ENCODE results near the gene NELL1.

The NELL1 gene

GRCh38 chr11:20634781-20635180 lies 34.6 kb upstream of the NELL1 start:
- H3K4me1 ChIP-seq (ENCODE audit: control insufficient read depth, insufficient read depth, low read length) = no peaks in the 10 kb centered on the region; the same call in 1 of the 2 replicates
- no peak overlapping the region for H3K4me3 ChIP-seq (ENCODE audit: low read length)
- H3K27ac ChIP-seq (ENCODE audit: low read length) = no peak overlapping the region
- H3K9me3 ChIP-seq (ENCODE audit: control insufficient read depth, insufficient read depth, low read length) = no peaks in the 10 kb centered on the region
- WGBS (ENCODE audit: insufficient coverage, insufficient read length) = no CpG with 5 or more reads among the region's 7 CpGs
- no peaks in the 10 kb centered on the region for H3K36me3 ChIP-seq (ENCODE audit: control insufficient read depth, insufficient read depth, low read length)
- no peaks in the 10 kb centered on the region for H3K27me3 ChIP-seq (ENCODE audit: control insufficient read depth, insufficient read depth, low read length)
- DNase-seq (ENCODE audit: low read depth, low spot score) = no peak

DNA sequence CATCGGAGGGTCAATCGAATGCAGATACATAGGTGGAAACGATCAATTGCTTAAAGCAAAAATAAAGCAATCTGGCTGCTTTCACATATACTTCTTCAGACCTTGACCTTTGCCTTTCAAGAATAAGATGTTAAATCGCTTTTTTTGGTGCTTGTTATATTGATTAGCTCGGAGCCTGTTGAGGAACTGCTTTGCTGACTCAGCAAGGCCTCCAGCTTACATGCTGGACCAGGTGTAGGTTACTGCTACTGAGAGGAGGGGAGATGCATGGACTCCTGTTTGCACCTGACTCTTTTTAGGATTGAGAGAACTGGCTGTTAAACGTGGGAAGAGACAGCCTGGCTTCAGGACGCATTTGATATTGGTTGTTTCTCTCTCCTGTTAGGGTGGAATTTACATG lies 31.3 kb upstream of the NELL1 start:
- H3K4me3 ChIP-seq (ENCODE audit: low read length) = no peak overlapping the region
- H3K27me3 ChIP-seq (ENCODE audit: control insufficient read depth, insufficient read depth, low read length) = no peaks in the 10 kb centered on the region
- no peaks in the 10 kb centered on the region for H3K36me3 ChIP-seq (ENCODE audit: control insufficient read depth, insufficient read depth, low read length)
- H3K4me1 ChIP-seq (ENCODE audit: control insufficient read depth, insufficient read depth, low read length) = no peaks in the 10 kb centered on the region; the same call in 1 of the 2 replicates
- no CpG with 5 or more reads among the region's 7 CpGs for WGBS (ENCODE audit: insufficient coverage, insufficient read length)
- H3K27ac ChIP-seq (ENCODE audit: low read length) = no peak overlapping the region
- no peak for DNase-seq (ENCODE audit: low read depth, low spot score)
- H3K9me3 ChIP-seq (ENCODE audit: control insufficient read depth, insufficient read depth, low read length) = no peaks in the 10 kb centered on the region

GRCh38 chr11:20639688-20640087 lies 29.7 kb upstream of the NELL1 start:
- DNase-seq (ENCODE audit: low read depth, low spot score) = no peak
- no peaks in the 10 kb centered on the region for H3K27me3 ChIP-seq (ENCODE audit: control insufficient read depth, insufficient read depth, low read length)
- no peak overlapping the region for H3K4me3 ChIP-seq (ENCODE audit: low read length)
- no peaks in the 10 kb centered on the region for H3K4me1 ChIP-seq (ENCODE audit: control insufficient read depth, insufficient read depth, low read length)
- no peaks in the 10 kb centered on the region for H3K9me3 ChIP-seq (ENCODE audit: control insufficient read depth, insufficient read depth, low read length)
- H3K27ac ChIP-seq (ENCODE audit: low read length) = no peak overlapping the region
- WGBS (ENCODE audit: insufficient coverage, insufficient read length) = no CpG with 5 or more reads among the region's 3 CpGs
- no peaks in the 10 kb centered on the region for H3K36me3 ChIP-seq (ENCODE audit: control insufficient read depth, insufficient read depth, low read length)

GRCh38 chr11:20640401-20640800 lies 29.0 kb upstream of the NELL1 start:
- H3K4me3 ChIP-seq (ENCODE audit: low read length) = no peak overlapping the region
- no peak for DNase-seq (ENCODE audit: low read depth, low spot score)
- H3K27ac ChIP-seq (ENCODE audit: low read length) = no peak overlapping the region
- no peaks in the 10 kb centered on the region for H3K36me3 ChIP-seq (ENCODE audit: control insufficient read depth, insufficient read depth, low read length)
- H3K4me1 ChIP-seq (ENCODE audit: control insufficient read depth, insufficient read depth, low read length) = no peaks in the 10 kb centered on the region
- H3K9me3 ChIP-seq (ENCODE audit: control insufficient read depth, insufficient read depth, low read length) = no peaks in the 10 kb centered on the region
- H3K27me3 ChIP-seq (ENCODE audit: control insufficient read depth, insufficient read depth, low read length) = no peaks in the 10 kb centered on the region
- WGBS (ENCODE audit: insufficient coverage, insufficient read length) = no CpG with 5 or more reads among the region's 2 CpGs

DNA sequence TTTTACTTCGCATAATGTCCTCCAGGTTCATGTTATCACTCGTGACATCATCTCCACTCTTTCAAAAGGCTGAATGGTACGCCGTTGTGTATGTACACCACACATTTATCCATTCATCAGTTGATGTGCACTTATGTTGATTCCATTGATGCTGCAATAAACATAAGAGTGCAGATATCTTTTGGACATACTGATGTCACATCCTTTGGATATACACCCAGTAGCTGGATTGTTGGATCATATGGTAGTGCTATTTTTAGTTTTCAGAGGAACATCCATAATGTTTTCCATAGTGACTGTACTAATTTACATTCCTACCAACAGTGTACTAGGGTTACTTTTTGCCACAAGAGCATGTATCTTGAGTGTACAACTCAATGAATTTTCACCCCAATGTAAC lies 25.0 kb upstream of the NELL1 start:
- no peaks in the 10 kb centered on the region for H3K27me3 ChIP-seq (ENCODE audit: control insufficient read depth, insufficient read depth, low read length)
- H3K36me3 ChIP-seq (ENCODE audit: control insufficient read depth, insufficient read depth, low read length) = no peaks in the 10 kb centered on the region

DNA sequence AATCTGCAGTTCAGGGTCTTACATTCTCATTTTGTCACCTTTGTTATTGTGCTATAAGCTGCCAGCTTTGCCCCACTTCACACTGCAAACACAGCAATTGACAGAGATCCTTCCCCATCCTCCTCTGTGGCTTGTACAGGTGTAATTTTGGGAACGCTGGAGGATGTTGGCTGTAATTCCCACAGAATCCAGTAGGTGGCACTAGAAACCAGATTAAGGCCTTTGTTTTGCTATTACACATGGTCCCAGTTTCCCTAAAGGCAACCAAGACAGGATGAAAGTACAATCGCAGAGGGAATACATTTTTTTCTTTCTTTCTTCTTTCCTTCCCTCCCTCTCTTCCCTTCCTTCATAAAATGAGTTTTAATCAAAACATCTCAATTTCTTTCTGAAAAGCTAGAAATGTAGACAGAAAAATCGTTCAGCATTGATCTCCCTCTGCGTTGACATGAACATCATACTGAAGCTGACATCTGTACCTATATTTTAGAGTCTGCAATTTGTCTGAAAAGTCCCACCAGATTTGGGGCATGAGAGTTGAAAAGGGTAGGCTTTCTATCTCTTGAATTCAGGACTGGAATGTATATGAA lies 21.3 kb upstream of the NELL1 start:
- Histone ChIP-seq H3K27me3 (ENCODE audit: control insufficient read depth, insufficient read depth, low read length) (no peaks in the 10 kb centered on the region), H3K27ac (ENCODE audit: low read length) (no peak overlapping the region), H3K4me1 (ENCODE audit: control insufficient read depth, insufficient read depth, low read length) (no peaks in the 10 kb centered on the region), H3K4me3 (ENCODE audit: low read length) (no peak overlapping the region), H3K36me3 (ENCODE audit: control insufficient read depth, insufficient read depth, low read length) (no peaks in the 10 kb centered on the region), H3K9me3 (ENCODE audit: control insufficient read depth, insufficient read depth, low read length) (no peaks in the 10 kb centered on the region)
- no CpG with 5 or more reads among the region's 4 CpGs for WGBS (ENCODE audit: insufficient coverage, insufficient read length)
- no peak for DNase-seq (ENCODE audit: low read depth, low spot score)

More for the DNA sequence above, 25.0 kb upstream of the NELL1 start:
- no peak for DNase-seq (ENCODE audit: low read depth, low spot score)
- no peaks in the 10 kb centered on the region for H3K4me1 ChIP-seq (ENCODE audit: control insufficient read depth, insufficient read depth, low read length)
- no peak overlapping the region for H3K27ac ChIP-seq (ENCODE audit: low read length)
- H3K4me3 ChIP-seq (ENCODE audit: low read length) = no peak overlapping the region
- no peaks in the 10 kb centered on the region for H3K9me3 ChIP-seq (ENCODE audit: control insufficient read depth, insufficient read depth, low read length)
- no CpG with 5 or more reads among the region's 4 CpGs for WGBS (ENCODE audit: insufficient coverage, insufficient read length)

DNA sequence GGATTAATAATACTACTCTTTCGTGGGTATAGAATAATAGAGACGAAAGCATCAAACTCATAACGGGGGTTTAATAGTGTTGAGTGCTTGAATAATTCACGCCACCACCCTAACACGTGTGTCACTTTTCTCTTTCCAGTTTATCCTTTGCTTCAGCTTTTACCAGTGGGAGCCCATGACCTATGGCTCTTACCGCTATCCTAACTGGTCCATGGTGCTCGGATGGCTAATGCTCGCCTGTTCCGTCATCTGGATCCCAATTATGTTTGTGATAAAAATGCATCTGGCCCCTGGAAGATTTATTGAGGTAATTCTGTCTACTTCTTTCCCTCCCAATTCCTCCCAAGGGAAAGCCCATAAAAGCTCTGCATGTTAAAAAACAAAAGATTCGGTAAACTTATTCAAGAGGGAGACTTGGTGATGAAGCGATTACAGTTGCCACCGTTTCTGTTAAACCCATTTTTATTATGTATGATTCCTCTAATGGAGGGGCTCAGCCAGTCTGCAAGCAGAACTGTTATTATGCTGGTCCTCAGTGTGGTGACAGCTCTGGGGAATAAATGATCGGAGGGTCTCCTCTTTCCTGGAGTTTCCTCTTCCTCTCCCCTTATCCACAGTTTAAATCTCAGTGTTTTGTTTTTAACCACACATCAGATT lies 17.1 kb upstream of the NELL1 start:
- no peak for DNase-seq (ENCODE audit: low read depth, low spot score)
- Histone ChIP-seq H3K9me3 (ENCODE audit: control insufficient read depth, insufficient read depth, low read length) (no peaks in the 10 kb centered on the region), H3K36me3 (ENCODE audit: control insufficient read depth, insufficient read depth, low read length) (no peaks in the 10 kb centered on the region), H3K27me3 (ENCODE audit: control insufficient read depth, insufficient read depth, low read length) (no peaks in the 10 kb centered on the region), H3K4me1 (ENCODE audit: control insufficient read depth, insufficient read depth, low read length) (no peaks in the 10 kb centered on the region), H3K4me3 (ENCODE audit: low read length) (no peak overlapping the region), H3K27ac (ENCODE audit: low read length) (no peak overlapping the region)
- WGBS (ENCODE audit: insufficient coverage, insufficient read length) = no CpG with 5 or more reads among the region's 13 CpGs

GRCh38 chr11:20654038-20654437 lies 15.3 kb upstream of the NELL1 start:
- Histone ChIP-seq H3K36me3 (ENCODE audit: control insufficient read depth, insufficient read depth, low read length) (no peaks in the 10 kb centered on the region), H3K4me3 (ENCODE audit: low read length) (no peak overlapping the region), H3K27ac (ENCODE audit: low read length) (no peak overlapping the region), H3K4me1 (ENCODE audit: control insufficient read depth, insufficient read depth, low read length) (no peaks in the 10 kb centered on the region), H3K9me3 (ENCODE audit: control insufficient read depth, insufficient read depth, low read length) (no peaks in the 10 kb centered on the region), H3K27me3 (ENCODE audit: control insufficient read depth, insufficient read depth, low read length) (no peaks in the 10 kb centered on the region)
- WGBS (ENCODE audit: insufficient coverage, insufficient read length) = no CpG with 5 or more reads among the region's 3 CpGs
- no peak for DNase-seq (ENCODE audit: low read depth, low spot score)

DNA sequence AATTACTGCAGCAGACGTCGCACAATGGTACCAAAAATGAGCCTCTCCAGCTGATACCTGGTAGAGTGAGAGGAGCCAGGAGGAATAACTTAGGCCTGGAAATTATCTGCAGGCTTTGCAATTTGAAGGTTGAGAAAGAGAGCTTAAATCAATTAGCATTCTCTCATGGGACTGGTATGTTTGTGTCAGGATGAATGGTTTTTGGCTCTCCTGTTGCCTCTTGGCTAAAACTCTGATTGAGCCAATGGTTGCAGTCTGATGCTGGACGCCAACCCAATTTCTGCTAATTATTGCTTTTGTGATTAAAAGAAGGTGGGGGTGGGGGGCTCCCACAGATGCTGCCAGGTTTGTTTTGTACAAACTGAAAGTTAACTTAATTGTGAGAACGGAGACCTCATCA lies 12.5 kb upstream of the NELL1 start:
- WGBS (ENCODE audit: insufficient coverage, insufficient read length) = no CpG with 5 or more reads among the region's 4 CpGs
- H3K4me1 ChIP-seq (ENCODE audit: control insufficient read depth, insufficient read depth, low read length) = no peaks in the 10 kb centered on the region

GRCh38 chr11:20658135-20658534 lies 11.3 kb upstream of the NELL1 start:
- Histone ChIP-seq H3K36me3 (ENCODE audit: control insufficient read depth, insufficient read depth, low read length) (no peaks in the 10 kb centered on the region), H3K9me3 (ENCODE audit: control insufficient read depth, insufficient read depth, low read length) (no peaks in the 10 kb centered on the region), H3K4me3 (ENCODE audit: low read length) (no peak overlapping the region), H3K27ac (ENCODE audit: low read length) (no peak overlapping the region), H3K27me3 (ENCODE audit: control insufficient read depth, insufficient read depth, low read length) (no peaks in the 10 kb centered on the region), H3K4me1 (ENCODE audit: control insufficient read depth, insufficient read depth, low read length) (no peaks in the 10 kb centered on the region)
- no peak for DNase-seq (ENCODE audit: low read depth, low spot score)
- WGBS (ENCODE audit: insufficient coverage, insufficient read length) = no CpG with 5 or more reads among the region's 1 CpG

More for the DNA sequence above, 12.5 kb upstream of the NELL1 start:
- H3K9me3 ChIP-seq (ENCODE audit: control insufficient read depth, insufficient read depth, low read length) = no peaks in the 10 kb centered on the region
- H3K27me3 ChIP-seq (ENCODE audit: control insufficient read depth, insufficient read depth, low read length) = no peaks in the 10 kb centered on the region
- no peak for DNase-seq (ENCODE audit: low read depth, low spot score)
- no peaks in the 10 kb centered on the region for H3K36me3 ChIP-seq (ENCODE audit: control insufficient read depth, insufficient read depth, low read length)
- no peak overlapping the region for H3K4me3 ChIP-seq (ENCODE audit: low read length)
- H3K27ac ChIP-seq (ENCODE audit: low read length) = no peak overlapping the region

GRCh38 chr11:20661445-20661844 lies 7.9 kb upstream of the NELL1 start:
- Histone ChIP-seq H3K27ac (ENCODE audit: low read length) (no peak overlapping the region), H3K27me3 (ENCODE audit: control insufficient read depth, insufficient read depth, low read length) (no peaks in the 10 kb centered on the region), H3K36me3 (ENCODE audit: control insufficient read depth, insufficient read depth, low read length) (no peaks in the 10 kb centered on the region), H3K4me1 (ENCODE audit: control insufficient read depth, insufficient read depth, low read length) (no peaks in the 10 kb centered on the region), H3K9me3 (ENCODE audit: control insufficient read depth, insufficient read depth, low read length) (no peaks in the 10 kb centered on the region), H3K4me3 (ENCODE audit: low read length) (no peak overlapping the region)
- WGBS (ENCODE audit: insufficient coverage, insufficient read length) = no CpG with 5 or more reads among the region's 3 CpGs
- no peak for DNase-seq (ENCODE audit: low read depth, low spot score)
